Skeletal muscle tissue (tissue), 4 donors: ENCODE measurements around the gene DDO. TPM values are rescaled to one million over a fixed set of nuclear protein-coding genes. Genes with fewer than 3 reads are reported as not detected.
A peak's percentile ranks its signal among the peaks of the same experiment; 100 is the strongest.

ENCODE experiments used
- H3K27ac ChIP-seq: one replicate; pipeline ENCODE4 v1.7.0; 2013; ENCODE audit warnings: mild to moderate bottlenecking, low read depth, low read length, inconsistent platforms
- H3K27me3 ChIP-seq, 3 donors: one replicate each; pipeline ENCODE4 v1.7.0; 2013; ENCODE audit warnings: low read length in 3 of 3; ENCODE audit not compliant: control insufficient read depth in 3 of 3, insufficient read depth in 3 of 3
- H3K36me3 ChIP-seq, 3 donors: one replicate each; pipeline ENCODE4 v1.7.0; 2013; ENCODE audit warnings: low read length in 3 of 3; ENCODE audit not compliant: control insufficient read depth in 3 of 3, insufficient read depth in 3 of 3
- H3K4me1 ChIP-seq, 3 donors: one replicate each; pipeline ENCODE4 v1.7.0; 2013; ENCODE audit warnings: low read length in 3 of 3, mild to moderate bottlenecking in 3 of 3; ENCODE audit not compliant: control insufficient read depth in 3 of 3, insufficient read depth in 3 of 3
- H3K4me3 ChIP-seq, 3 donors: one replicate each; pipeline ENCODE4 v1.7.0; 2013; ENCODE audit warnings: low read length in 3 of 3
- H3K9ac ChIP-seq, 3 donors: one replicate each; pipeline ENCODE4 v1.7.0; 2013; ENCODE audit warnings: low read length in 3 of 3, mild to moderate bottlenecking in 3 of 3, moderate library complexity in 2 of 3, low read depth in 1 of 3
- H3K9me3 ChIP-seq, 3 donors: one replicate each; pipeline ENCODE4 v1.7.0; 2013; ENCODE audit warnings: low read length in 3 of 3; ENCODE audit not compliant: control insufficient read depth in 3 of 3
- total RNA-seq: library from RNA; depleted of rRNA; stranded (reverse); fragments of >200 nt; gene quantifications from one replicate; pipeline ENCODE4 v1.2.3, GENCODE V29; 2014
- donor health status: Osteomylitis.

DDO gene
- total RNA-seq, 1 donor from 2014 or later, result 4.7 TPM

GRCh38 chr6:110401585-110402176 lies 13.7 kb downstream of the DDO start:
- H3K27ac ChIP-seq, result no peak overlapping the region

GRCh38 chr6:110400208-110400607 lies 15.2 kb downstream of the DDO start:
- Histone ChIP-seq H3K27ac (no peak overlapping the region), H3K27me3 (no peaks in the 10 kb centered on the region), H3K36me3 (peaks cover 0 to 5% (median 3%) of the 10 kb centered on the region in 3 donors), H3K9me3 (no peaks in the 10 kb centered on the region), H3K9ac (peak overlapping the region in 1 of 3 donors; percentile 12), H3K4me3 (peak overlapping the region; percentile 25 to 54 (median 51)), H3K4me1 (peaks cover 0 to 4% (median 0%) of the 10 kb centered on the region in 3 donors)

More at GRCh38 chr6:110401585-110402176, 13.7 kb downstream of the DDO start:
- Histone ChIP-seq H3K4me3 (no peak overlapping the region), H3K9ac (no peak overlapping the region), H3K9me3 (no peaks in the 10 kb centered on the region), H3K4me1 (no peaks in the 10 kb centered on the region), H3K27me3 (no peaks in the 10 kb centered on the region), H3K36me3 (peaks cover 0 to 9% (median 0%) of the 10 kb centered on the region in 3 donors)

- no peak overlapping the region for H3K27ac ChIP-seq
- peaks cover 0 to 4% (median 0%) of the 10 kb centered on the region in 3 donors for H3K4me1 ChIP-seq
- no peaks in the 10 kb centered on the region for H3K9me3 ChIP-seq
- no peaks in the 10 kb centered on the region for H3K27me3 ChIP-seq
- H3K9ac ChIP-seq, result peak overlapping the region in 2 of 3 donors; percentile 12 to 41
- peaks cover 0 to 5% (median 3%) of the 10 kb centered on the region in 3 donors for H3K36me3 ChIP-seq
- peak overlapping the region; percentile 25 to 54 (median 51) for H3K4me3 ChIP-seq
Measured at GRCh38 chr6:110399219-110400071, 15.9 kb downstream of the DDO start.

- Histone ChIP-seq H3K36me3 (peaks cover 0 to 5% (median 3%) of the 10 kb centered on the region in 3 donors), H3K27me3 (no peaks in the 10 kb centered on the region), H3K27ac (no peak overlapping the region), H3K4me3 (no peak overlapping the region), H3K9ac (no peak overlapping the region), H3K9me3 (no peaks in the 10 kb centered on the region), H3K4me1 (peaks cover 0 to 4% (median 0%) of the 10 kb centered on the region in 3 donors)
Measured at GRCh38 chr6:110398778-110399177, 16.6 kb downstream of the DDO start.

DNA sequence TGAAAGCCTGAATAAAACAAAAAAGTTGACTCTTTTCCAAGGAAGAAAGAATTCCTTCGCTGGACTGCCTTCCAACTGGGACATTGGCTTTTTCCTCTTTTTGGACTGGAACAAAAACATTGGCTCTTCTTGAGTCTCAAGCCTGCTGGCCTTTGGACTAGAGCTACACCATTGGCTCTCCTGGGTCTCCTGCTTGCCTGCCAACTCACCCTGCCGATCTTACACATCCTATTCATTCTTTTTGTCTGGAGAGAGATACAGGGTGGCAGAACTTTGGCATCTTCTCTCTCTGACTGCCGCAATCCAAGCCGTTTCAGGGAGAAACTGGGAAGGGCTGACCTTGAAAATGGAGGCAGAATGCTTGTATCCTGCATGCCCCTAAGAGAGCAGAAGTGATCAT lies 20.2 kb downstream of the DDO start:
- Histone ChIP-seq H3K9ac (no peak overlapping the region), H3K27ac (no peak overlapping the region), H3K36me3 (peaks cover 5 to 12% (median 7%) of the 10 kb centered on the region in 3 donors), H3K27me3 (no peaks in the 10 kb centered on the region), H3K4me1 (peaks cover 0 to 4% (median 0%) of the 10 kb centered on the region in 3 donors), H3K4me3 (no peak overlapping the region), H3K9me3 (no peaks in the 10 kb centered on the region)

GRCh38 chr6:110394409-110394808 lies 21.0 kb downstream of the DDO start:
- no peak overlapping the region for H3K9ac ChIP-seq
- peaks cover 0 to 4% (median 0%) of the 10 kb centered on the region in 3 donors for H3K4me1 ChIP-seq
- no peaks in the 10 kb centered on the region for H3K27me3 ChIP-seq
- H3K27ac ChIP-seq, result no peak overlapping the region
- no peaks in the 10 kb centered on the region for H3K9me3 ChIP-seq
- H3K36me3 ChIP-seq, result peaks cover 5 to 12% (median 7%) of the 10 kb centered on the region in 3 donors
- H3K4me3 ChIP-seq, result no peak overlapping the region

- peaks cover 0 to 4% (median 0%) of the 10 kb centered on the region in 3 donors for H3K4me1 ChIP-seq
- H3K9ac ChIP-seq, result no peak overlapping the region
- no peaks in the 10 kb centered on the region for H3K27me3 ChIP-seq
- H3K27ac ChIP-seq, result no peak overlapping the region
- H3K36me3 ChIP-seq, result peaks cover 5 to 12% (median 7%) of the 10 kb centered on the region in 3 donors
- no peaks in the 10 kb centered on the region for H3K9me3 ChIP-seq
- H3K4me3 ChIP-seq, result no peak overlapping the region
Measured at GRCh38 chr6:110392727-110393126, 22.6 kb downstream of the DDO start.

DNA sequence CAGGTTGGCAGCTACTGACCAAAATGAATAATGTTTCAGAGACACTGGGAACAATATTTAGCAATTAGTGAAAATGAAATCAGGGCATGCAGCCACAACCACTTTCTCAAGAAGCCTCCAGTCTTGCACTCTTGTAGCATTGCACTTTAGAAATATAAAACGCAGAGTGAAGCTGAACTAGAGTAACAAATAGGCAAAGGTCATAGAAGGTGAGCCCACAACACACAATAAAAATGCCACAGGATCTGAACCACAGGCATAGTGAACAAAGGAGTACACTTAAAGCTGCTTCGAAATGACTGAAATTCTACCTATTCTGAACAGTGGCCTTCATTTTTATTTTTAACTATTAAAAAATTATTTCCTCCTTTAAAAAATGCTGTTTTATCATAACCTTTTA lies 25.0 kb downstream of the DDO start:
- H3K4me3 ChIP-seq, result no peak overlapping the region
- no peaks in the 10 kb centered on the region for H3K9me3 ChIP-seq
- no peak overlapping the region for H3K9ac ChIP-seq
- no peaks in the 10 kb centered on the region for H3K4me1 ChIP-seq
- H3K27me3 ChIP-seq, result no peaks in the 10 kb centered on the region
- H3K27ac ChIP-seq, result no peak overlapping the region
- H3K36me3 ChIP-seq, result peaks cover 5 to 7% (median 6%) of the 10 kb centered on the region in 3 donors

- H3K36me3 ChIP-seq, result peaks cover 5 to 7% (median 6%) of the 10 kb centered on the region in 3 donors
- H3K27me3 ChIP-seq, result no peaks in the 10 kb centered on the region
- H3K4me1 ChIP-seq, result no peaks in the 10 kb centered on the region
- H3K9me3 ChIP-seq, result no peaks in the 10 kb centered on the region
- peak overlapping the region in 1 of 3 donors; percentile 7 for H3K9ac ChIP-seq
- H3K4me3 ChIP-seq, result no peak overlapping the region
- H3K27ac ChIP-seq, result no peak overlapping the region
Measured at GRCh38 chr6:110389689-110390382, 25.5 kb downstream of the DDO start.
